DOHH2 (cell line): Measurements from ENCODE around the gene ATXN7L1.

ENCODE experiments used
- EZH2phosphoT487 ChIP-seq: fragments of 200-600 bp; sonication (generic); IDR thresholded peaks from 2 replicates; pipeline ENCODE4 v1.6.1; 2017; ENCODE audit warnings: borderline replicate concordance, mild to moderate bottlenecking, antibody characterized with exemption, low read length, moderate library complexity, mixed read lengths
- TF ChIP-seq, protein P1 (sequence below): fragments of 200-600 bp; sonication (generic); IDR thresholded peaks from one replicate; pipeline ENCODE4 v1.5.1; 2014; ENCODE audit warnings: antibody characterized with exemption, mild to moderate bottlenecking, low read depth, low read length; ENCODE audit not compliant: poor library complexity, severe bottlenecking

DNA sequence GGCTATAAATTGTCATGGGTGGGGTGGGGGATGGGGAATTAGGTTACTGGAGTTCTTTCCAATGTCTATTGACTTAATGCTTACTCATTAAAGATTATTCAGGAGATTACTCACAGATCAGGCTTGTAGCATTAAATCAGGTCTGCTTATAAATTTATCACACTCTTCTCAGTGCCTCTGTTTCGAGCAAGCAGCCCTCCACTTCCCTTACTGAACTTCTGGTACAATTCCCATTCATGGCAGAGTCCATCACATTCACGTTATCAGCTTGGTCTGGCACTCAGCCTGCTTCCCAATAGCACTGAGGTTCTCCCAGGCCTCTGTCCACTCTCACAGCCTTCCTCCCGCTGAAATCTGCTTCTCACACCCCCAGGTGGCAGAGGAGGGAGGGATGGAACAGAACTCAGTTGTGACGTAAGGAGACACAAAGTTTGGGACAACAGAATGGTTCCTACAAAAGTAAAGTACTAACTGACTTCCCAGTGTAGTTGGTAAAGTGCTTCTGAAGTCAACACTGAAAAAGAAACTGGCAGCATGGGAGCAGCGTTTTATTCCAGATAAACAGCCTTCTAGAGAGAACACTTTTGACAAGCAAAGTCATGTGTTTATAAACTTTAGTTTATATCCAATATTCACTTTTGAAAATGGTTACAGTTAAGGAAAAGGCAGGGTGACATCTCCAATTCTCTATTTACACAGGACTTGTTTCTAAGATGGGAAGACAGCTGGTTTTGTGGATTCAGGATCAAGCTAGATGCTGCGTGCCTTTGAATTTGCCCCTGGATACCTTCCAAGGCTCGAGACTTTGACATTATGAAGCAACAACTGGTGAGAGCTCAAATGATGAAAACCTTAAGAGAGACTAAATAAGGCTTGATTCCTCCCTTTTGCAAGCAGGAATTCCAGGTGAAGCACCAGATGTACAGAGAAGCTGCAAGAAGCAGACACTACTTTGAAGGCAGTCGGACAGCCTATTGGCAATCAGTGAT lies 81.4 kb downstream of the ATXN7L1 start:
- TF ChIP-seq, protein P1, sequence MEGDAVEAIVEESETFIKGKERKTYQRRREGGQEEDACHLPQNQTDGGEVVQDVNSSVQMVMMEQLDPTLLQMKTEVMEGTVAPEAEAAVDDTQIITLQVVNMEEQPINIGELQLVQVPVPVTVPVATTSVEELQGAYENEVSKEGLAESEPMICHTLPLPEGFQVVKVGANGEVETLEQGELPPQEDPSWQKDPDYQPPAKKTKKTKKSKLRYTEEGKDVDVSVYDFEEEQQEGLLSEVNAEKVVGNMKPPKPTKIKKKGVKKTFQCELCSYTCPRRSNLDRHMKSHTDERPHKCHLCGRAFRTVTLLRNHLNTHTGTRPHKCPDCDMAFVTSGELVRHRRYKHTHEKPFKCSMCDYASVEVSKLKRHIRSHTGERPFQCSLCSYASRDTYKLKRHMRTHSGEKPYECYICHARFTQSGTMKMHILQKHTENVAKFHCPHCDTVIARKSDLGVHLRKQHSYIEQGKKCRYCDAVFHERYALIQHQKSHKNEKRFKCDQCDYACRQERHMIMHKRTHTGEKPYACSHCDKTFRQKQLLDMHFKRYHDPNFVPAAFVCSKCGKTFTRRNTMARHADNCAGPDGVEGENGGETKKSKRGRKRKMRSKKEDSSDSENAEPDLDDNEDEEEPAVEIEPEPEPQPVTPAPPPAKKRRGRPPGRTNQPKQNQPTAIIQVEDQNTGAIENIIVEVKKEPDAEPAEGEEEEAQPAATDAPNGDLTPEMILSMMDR: no peak
- TF ChIP-seq EZH2phosphoT487: no peak
